Neuron (in vitro differentiated cells): ENCODE measurements around the gene MIPOL1.

Source experiments
- H2AFZ ChIP-seq: one replicate; pipeline ENCODE4 v1.6.1; 2013; ENCODE audit warnings: low read depth, mild to moderate bottlenecking, inconsistent platforms, low read length, moderate library complexity
- H3K27me3 ChIP-seq: one replicate; pipeline ENCODE4 v1.6.1; 2013; ENCODE audit warnings: low read length; ENCODE audit not compliant: insufficient read depth
- H3K36me3 ChIP-seq: one replicate; pipeline ENCODE4 v1.6.1; 2013; ENCODE audit warnings: low read length; ENCODE audit not compliant: insufficient read depth
- H3K4me1 ChIP-seq: one replicate; pipeline ENCODE4 v1.6.1; 2013; ENCODE audit warnings: low read length; ENCODE audit not compliant: insufficient read depth
- H3K4me3 ChIP-seq: 2 replicates; pipeline ENCODE4 v1.5.1; 2013; ENCODE audit warnings: mild to moderate bottlenecking, low read length, moderate library complexity
- H3K9me3 ChIP-seq: one replicate; pipeline ENCODE4 v1.6.1; 2013; ENCODE audit warnings: low read length

MIPOL1 gene

GRCh38 chr14:37474191-37474590 is 276.5 kb downstream of the MIPOL1 start:
- no peak overlapping the region for H2AFZ ChIP-seq
- no peaks in the 10 kb centered on the region for H3K27me3 ChIP-seq
- H3K4me3 ChIP-seq: no peak overlapping the region
- no peaks in the 10 kb centered on the region for H3K9me3 ChIP-seq
- no peaks in the 10 kb centered on the region for H3K4me1 ChIP-seq
- no peaks in the 10 kb centered on the region for H3K36me3 ChIP-seq

GRCh38 chr14:37480446-37481290 is 282.9 kb downstream of the MIPOL1 start:
- Histone ChIP-seq H3K27me3 (no peaks in the 10 kb centered on the region), H3K4me1 (no peaks in the 10 kb centered on the region), H3K9me3 (no peaks in the 10 kb centered on the region), H3K4me3 (no peak overlapping the region), H3K36me3 (no peaks in the 10 kb centered on the region), H2AFZ (no peak overlapping the region)

DNA sequence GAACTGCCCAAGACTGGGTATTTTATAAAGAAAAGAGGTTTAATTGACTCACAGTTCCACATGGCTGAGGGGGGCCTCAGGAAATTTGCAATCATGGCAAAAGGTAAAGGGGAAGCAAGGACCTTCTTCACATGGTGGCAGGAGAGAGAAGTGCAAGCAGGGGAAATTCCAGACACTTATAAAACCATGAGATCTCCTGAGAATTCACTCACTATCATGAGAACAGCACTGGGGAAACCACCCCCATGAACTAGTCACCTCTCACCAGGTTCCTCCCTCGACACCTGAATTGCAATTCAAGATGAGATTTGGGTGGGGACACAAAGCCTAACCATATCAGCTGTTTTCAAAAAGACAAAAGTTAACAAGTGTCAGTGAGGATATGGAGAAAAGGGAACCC is 284.7 kb downstream of the MIPOL1 start:
- no peaks in the 10 kb centered on the region for H3K4me1 ChIP-seq
- H2AFZ ChIP-seq: no peak overlapping the region
- no peaks in the 10 kb centered on the region for H3K9me3 ChIP-seq
- H3K36me3 ChIP-seq: no peaks in the 10 kb centered on the region
- H3K4me3 ChIP-seq: no peak overlapping the region
- H3K27me3 ChIP-seq: no peaks in the 10 kb centered on the region

DNA sequence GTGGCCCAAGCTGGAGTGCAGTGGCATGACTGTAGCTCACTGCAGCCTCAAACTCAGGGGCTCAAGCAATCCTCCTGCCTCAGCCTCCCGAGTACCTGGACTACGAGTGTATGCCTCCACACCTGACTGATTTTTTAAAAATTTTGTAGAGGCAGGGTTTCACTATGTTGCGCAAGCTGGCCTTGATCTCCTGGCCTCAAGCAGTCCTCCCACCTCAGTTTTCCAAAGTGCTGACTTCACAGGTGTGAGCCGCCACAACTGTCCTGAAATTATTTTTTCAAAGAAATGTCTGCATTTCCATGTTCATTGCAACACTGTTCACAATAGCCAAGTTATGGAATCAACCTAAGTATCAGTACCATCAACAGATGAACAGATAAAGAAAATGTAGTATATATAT is 285.9 kb downstream of the MIPOL1 start:
- Histone ChIP-seq H3K4me1 (no peaks in the 10 kb centered on the region), H3K9me3 (no peaks in the 10 kb centered on the region), H2AFZ (no peak overlapping the region), H3K4me3 (no peak overlapping the region), H3K36me3 (no peaks in the 10 kb centered on the region), H3K27me3 (no peaks in the 10 kb centered on the region)

DNA sequence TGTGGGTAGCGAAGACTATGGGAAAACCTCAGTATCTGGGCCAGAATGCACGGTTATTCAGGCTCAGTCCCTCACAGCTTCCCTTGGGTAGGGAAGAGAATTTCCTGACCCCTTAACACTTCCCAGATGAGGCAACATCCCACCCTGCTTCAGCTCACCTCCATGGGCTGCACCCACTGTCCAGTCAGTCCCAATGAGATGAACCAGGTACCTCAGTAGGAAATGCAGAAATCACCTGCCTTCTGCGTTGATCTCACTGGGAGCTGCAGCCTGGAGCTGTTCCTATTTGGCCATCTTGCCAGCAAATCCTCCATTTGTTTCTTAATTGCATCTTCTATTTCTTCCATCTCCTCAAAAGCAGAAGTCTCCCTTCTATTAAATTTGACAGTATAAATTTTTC is 292.9 kb downstream of the MIPOL1 start:
- Histone ChIP-seq H3K9me3 (no peaks in the 10 kb centered on the region), H3K4me1 (no peaks in the 10 kb centered on the region), H3K27me3 (no peaks in the 10 kb centered on the region), H3K36me3 (no peaks in the 10 kb centered on the region), H2AFZ (no peak overlapping the region), H3K4me3 (no peak overlapping the region)

GRCh38 chr14:37491076-37491475 is 293.3 kb downstream of the MIPOL1 start:
- Histone ChIP-seq H3K4me1 (no peaks in the 10 kb centered on the region), H3K36me3 (no peaks in the 10 kb centered on the region), H3K4me3 (no peak overlapping the region), H3K27me3 (no peaks in the 10 kb centered on the region), H3K9me3 (no peaks in the 10 kb centered on the region), H2AFZ (no peak overlapping the region)

DNA sequence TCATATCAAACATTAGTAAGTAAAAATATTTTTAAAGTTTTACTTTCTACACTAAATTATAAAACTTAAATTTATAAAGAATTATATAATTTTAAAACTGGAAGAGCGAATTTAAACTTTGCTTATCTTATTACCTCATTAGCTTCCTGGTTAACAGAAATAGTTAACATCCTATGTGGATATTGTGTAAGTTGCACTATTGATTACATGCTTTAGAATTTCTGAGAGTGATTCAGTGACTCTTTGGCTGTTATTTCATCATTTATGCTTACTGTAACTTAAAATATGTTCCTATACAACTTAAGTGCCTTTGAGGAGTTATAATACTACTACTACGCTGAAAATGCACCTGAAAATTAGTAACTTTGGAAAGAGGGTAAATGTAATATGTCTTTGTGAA is 295.9 kb downstream of the MIPOL1 start:
- Histone ChIP-seq H3K9me3 (no peaks in the 10 kb centered on the region), H3K4me1 (no peaks in the 10 kb centered on the region), H3K36me3 (no peaks in the 10 kb centered on the region), H3K27me3 (no peaks in the 10 kb centered on the region), H3K4me3 (no peak overlapping the region), H2AFZ (no peak overlapping the region)

GRCh38 chr14:37497422-37497821 is 299.7 kb downstream of the MIPOL1 start:
- Histone ChIP-seq H2AFZ (no peak overlapping the region), H3K4me1 (no peaks in the 10 kb centered on the region), H3K36me3 (no peaks in the 10 kb centered on the region), H3K4me3 (no peak overlapping the region), H3K27me3 (no peaks in the 10 kb centered on the region), H3K9me3 (peaks cover 2% of the 10 kb centered on the region)

GRCh38 chr14:37501877-37502276 is 304.1 kb downstream of the MIPOL1 start:
- no peak overlapping the region for H2AFZ ChIP-seq
- no peaks in the 10 kb centered on the region for H3K36me3 ChIP-seq
- no peaks in the 10 kb centered on the region for H3K27me3 ChIP-seq
- peaks cover 2% of the 10 kb centered on the region for H3K9me3 ChIP-seq
- H3K4me1 ChIP-seq: no peaks in the 10 kb centered on the region
- no peak overlapping the region for H3K4me3 ChIP-seq

DNA sequence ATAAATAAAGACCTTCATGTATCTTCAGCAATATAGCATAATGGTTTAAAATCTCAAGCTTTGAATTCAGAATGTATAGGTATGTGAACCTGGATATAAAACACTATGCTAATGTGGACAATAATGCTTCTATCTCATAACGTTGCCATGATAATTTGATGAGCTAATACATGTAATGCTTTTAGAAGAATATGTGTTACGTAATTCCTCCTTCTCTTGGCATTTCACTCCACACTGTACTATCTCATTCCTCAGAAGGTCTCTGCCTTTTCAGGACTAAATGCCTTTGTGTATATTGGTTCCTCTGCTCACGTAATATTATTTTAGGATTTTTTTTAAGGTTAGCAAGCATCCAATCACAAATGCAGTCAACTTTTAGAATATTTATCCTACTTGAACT is 310.8 kb downstream of the MIPOL1 start:
- Histone ChIP-seq H2AFZ (no peak overlapping the region), H3K4me3 (no peak overlapping the region), H3K9me3 (no peaks in the 10 kb centered on the region), H3K27me3 (no peaks in the 10 kb centered on the region), H3K4me1 (no peaks in the 10 kb centered on the region), H3K36me3 (no peaks in the 10 kb centered on the region)

GRCh38 chr14:37512173-37512572 is 314.4 kb downstream of the MIPOL1 start:
- Histone ChIP-seq H3K4me3 (no peak overlapping the region), H3K4me1 (peaks cover 25% of the 10 kb centered on the region), H3K9me3 (no peaks in the 10 kb centered on the region), H3K27me3 (no peaks in the 10 kb centered on the region), H2AFZ (no peak overlapping the region), H3K36me3 (no peaks in the 10 kb centered on the region)

DNA sequence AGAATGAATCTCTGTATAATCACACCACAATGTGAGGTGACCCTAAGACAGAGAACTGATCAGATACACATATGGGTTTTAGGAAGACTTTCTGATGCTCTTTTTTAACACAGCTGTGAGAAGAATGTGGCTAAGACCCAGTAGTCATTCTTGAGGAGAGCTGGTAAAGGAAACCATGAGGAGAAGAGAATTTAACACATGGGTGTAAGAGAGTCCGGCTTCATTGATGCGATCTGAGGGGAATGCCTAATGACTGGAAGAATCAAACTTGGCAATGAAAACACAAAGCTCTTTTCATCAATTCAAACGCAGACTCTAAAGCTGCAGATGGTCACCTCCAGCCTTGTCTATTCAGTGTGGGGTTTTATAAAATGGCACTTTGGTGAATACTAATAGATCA is 318.0 kb downstream of the MIPOL1 start:
- Histone ChIP-seq H3K9me3 (no peaks in the 10 kb centered on the region), H2AFZ (peak overlapping the region; percentile 10), H3K4me1 (peaks cover 25% of the 10 kb centered on the region), H3K4me3 (no peak overlapping the region), H3K27me3 (no peaks in the 10 kb centered on the region), H3K36me3 (no peaks in the 10 kb centered on the region)

- H3K4me3 ChIP-seq: no peak overlapping the region
- no peak overlapping the region for H2AFZ ChIP-seq
- H3K9me3 ChIP-seq: no peaks in the 10 kb centered on the region
- H3K27me3 ChIP-seq: no peaks in the 10 kb centered on the region
- H3K36me3 ChIP-seq: no peaks in the 10 kb centered on the region
- no peaks in the 10 kb centered on the region for H3K4me1 ChIP-seq
Observed at GRCh38 chr14:37526994-37527393, 329.3 kb downstream of the MIPOL1 start.

DNA sequence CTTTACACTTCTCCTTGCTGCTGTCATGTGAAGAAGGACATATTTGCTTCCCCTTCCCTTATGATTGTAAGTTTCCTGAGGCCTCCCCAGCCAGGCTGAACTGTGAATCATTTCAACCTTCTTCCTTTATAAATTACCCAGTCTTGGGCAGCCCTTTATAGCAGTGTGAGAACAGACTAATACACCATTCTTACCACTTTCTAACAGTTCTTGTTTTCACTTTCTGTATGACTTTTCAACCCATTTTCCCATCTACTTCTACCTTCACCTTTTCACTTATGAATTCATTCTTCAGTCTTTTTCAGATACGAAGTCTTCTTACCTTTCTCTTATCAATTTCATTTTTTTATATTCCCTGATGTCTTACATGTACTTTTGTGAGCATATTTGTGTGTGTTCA is 342.3 kb downstream of the MIPOL1 start:
- Histone ChIP-seq H3K36me3 (no peaks in the 10 kb centered on the region), H3K4me1 (no peaks in the 10 kb centered on the region), H3K4me3 (no peak overlapping the region), H3K9me3 (peaks cover 2% of the 10 kb centered on the region), H2AFZ (no peak overlapping the region), H3K27me3 (no peaks in the 10 kb centered on the region)
